HepG2 (cell line): Measurements from ENCODE around the gene WEE1. TPM values are rescaled to one million over a fixed set of nuclear protein-coding genes. Genes with fewer than 3 reads are reported as not detected.

Source experiments
- EZH2 ChIP-seq: conservative IDR thresholded peaks from 2 replicates; pipeline ENCODE4 v1.6.1; 2012; ENCODE audit warnings: mild to moderate bottlenecking, low read depth, low read length, moderate library complexity
- FIP1L1 ChIP-seq: fragments of 200-400 bp; formaldehyde crosslinking; IDR thresholded peaks from 2 replicates; pipeline ENCODE4 v1.6.1; 2018; ENCODE audit warnings: low read depth, mild to moderate bottlenecking, low read length, moderate library complexity, borderline replicate concordance; ENCODE audit not compliant: insufficient read depth
- KAT7 ChIP-seq: IDR thresholded peaks from 2 replicates; pipeline ENCODE4 v1.6.1; 2018; ENCODE audit warnings: borderline replicate concordance, missing compliant biosample characterization
- MZF1 ChIP-seq: sonication (generic); formaldehyde crosslinking; IDR thresholded peaks from 2 replicates; pipeline ENCODE4 v1.8.1; 2023; ENCODE audit warnings: mild to moderate bottlenecking, missing genetic modification reagents, borderline replicate concordance
- NFE2 ChIP-seq: sonication (generic); formaldehyde crosslinking; IDR thresholded peaks from 2 replicates; pipeline ENCODE4 v1.4.0; 2020; ENCODE audit warnings: missing genetic modification reagents
- NFRKB ChIP-seq: fragments of 450-650 bp; IDR thresholded peaks from 2 replicates; pipeline ENCODE4 v1.6.1; 2017
- SAP130 ChIP-seq: IDR thresholded peaks from 2 replicates; pipeline ENCODE4 v1.6.1; 2016; ENCODE audit warnings: low read depth
- SOX13 ChIP-seq, 3 experiments: fragments of 450-650 bp in 1 of 3; sonication (generic) in 1 of 3; formaldehyde crosslinking in 1 of 3; IDR thresholded peaks in 2 of 3; conservative IDR thresholded peaks in 1 of 3; 2 replicates each; pipeline versions ENCODE4 v1.5.0 to v1.6.1; 2016 to 2020; ENCODE audit warnings: antibody characterized with exemption in 1 of 3, mild to moderate bottlenecking in 1 of 3, missing compliant biosample characterization in 1 of 3, missing genetic modification reagents in 1 of 3, moderate library complexity in 1 of 3
- SRSF4 ChIP-seq: fragments of 200-400 bp; formaldehyde crosslinking; IDR thresholded peaks from one replicate; pipeline ENCODE4 v1.6.1; 2018; ENCODE audit warnings: mild to moderate bottlenecking, low read depth, low read length, moderate library complexity; ENCODE audit not compliant: poor library complexity, severe bottlenecking
- TOE1 ChIP-seq: sonication (generic); formaldehyde crosslinking; IDR thresholded peaks from 2 replicates; pipeline ENCODE4 v1.4.0; 2020; ENCODE audit warnings: mild to moderate bottlenecking, missing genetic modification reagents
- ZC3H13 ChIP-seq: sonication (generic); formaldehyde crosslinking; IDR thresholded peaks from 2 replicates; pipeline ENCODE4 v1.8.1; 2023; ENCODE audit warnings: mild to moderate bottlenecking, missing genetic modification reagents, moderate library complexity
- ZNF276 ChIP-seq: sonication (generic); formaldehyde crosslinking; IDR thresholded peaks from 2 replicates; pipeline ENCODE4 v1.4.0; 2020; ENCODE audit warnings: mild to moderate bottlenecking, low read depth, missing genetic modification reagents
- ZNF335 ChIP-seq: sonication (generic); formaldehyde crosslinking; IDR thresholded peaks from 2 replicates; pipeline ENCODE4 v1.4.0; 2020; ENCODE audit warnings: missing genetic modification reagents
- ZNF446 ChIP-seq: sonication (generic); formaldehyde crosslinking; IDR thresholded peaks from 2 replicates; pipeline ENCODE4 v1.5.0; 2020; ENCODE audit warnings: mild to moderate bottlenecking, missing genetic modification reagents
- ZNF615 ChIP-seq: sonication (generic); formaldehyde crosslinking; IDR thresholded peaks from 2 replicates; pipeline ENCODE4 v1.5.0; 2020; ENCODE audit warnings: mild to moderate bottlenecking, missing genetic modification reagents, borderline replicate concordance
- ZNF687 ChIP-seq: sonication (generic); formaldehyde crosslinking; IDR thresholded peaks from 2 replicates; pipeline ENCODE4 v1.5.1; 2020; ENCODE audit warnings: mild to moderate bottlenecking, missing genetic modification reagents, moderate library complexity
- ZNF83 ChIP-seq: sonication (generic); formaldehyde crosslinking; IDR thresholded peaks from 2 replicates; pipeline ENCODE4 v1.4.0; 2020; ENCODE audit warnings: missing genetic modification reagents, mild to moderate bottlenecking, borderline replicate concordance
- polyA plus RNA-seq, 8 experiments: library from polyadenylated mRNA; depleted of rRNA in 3 of 8; stranded (reverse) in 7 of 8; unstranded in 1 of 8; fragments of >200 nt; fragmentation: Illumina TruSeq in 4 of 8; extraction: Trizol in 4 of 8; gene quantifications; 2 replicates each; pipeline versions ENCODE4 v1.2.1 to v1.2.3, GENCODE V29; 2011 to 2016; ENCODE audit warnings: low read depth in 4 of 8, missing spikeins in 1 of 8, mixed read lengths in 1 of 8; ENCODE audit not compliant: insufficient read depth in 1 of 8
- total RNA-seq, 5 experiments: library from RNA; depleted of rRNA; stranded (reverse); fragments of >200 nt; fragmentation: Illumina TruSeq; extraction: Trizol; gene quantifications; 2 replicates each; pipeline ENCODE4 v1.2.3, GENCODE V29; 2016; ENCODE audit warnings: low read depth in 1 of 5
- TF ChIP-seq, protein P1 (sequence below): IDR thresholded peaks from 2 replicates; pipeline ENCODE4 v1.6.1; 2016; ENCODE audit warnings: low read depth
- TF ChIP-seq, protein P2 (sequence below): sonication (generic); formaldehyde crosslinking; IDR thresholded peaks from 2 replicates; pipeline ENCODE4 v1.4.0; 2020; ENCODE audit warnings: low read depth, mild to moderate bottlenecking, missing genetic modification reagents

The WEE1 gene
- total and polyA plus RNA-seq, 2 of the 13 experiments (the other 11 are each of a cell fraction or from before 2014, with no cell fraction given): 31.4 to 63.7 TPM

DNA sequence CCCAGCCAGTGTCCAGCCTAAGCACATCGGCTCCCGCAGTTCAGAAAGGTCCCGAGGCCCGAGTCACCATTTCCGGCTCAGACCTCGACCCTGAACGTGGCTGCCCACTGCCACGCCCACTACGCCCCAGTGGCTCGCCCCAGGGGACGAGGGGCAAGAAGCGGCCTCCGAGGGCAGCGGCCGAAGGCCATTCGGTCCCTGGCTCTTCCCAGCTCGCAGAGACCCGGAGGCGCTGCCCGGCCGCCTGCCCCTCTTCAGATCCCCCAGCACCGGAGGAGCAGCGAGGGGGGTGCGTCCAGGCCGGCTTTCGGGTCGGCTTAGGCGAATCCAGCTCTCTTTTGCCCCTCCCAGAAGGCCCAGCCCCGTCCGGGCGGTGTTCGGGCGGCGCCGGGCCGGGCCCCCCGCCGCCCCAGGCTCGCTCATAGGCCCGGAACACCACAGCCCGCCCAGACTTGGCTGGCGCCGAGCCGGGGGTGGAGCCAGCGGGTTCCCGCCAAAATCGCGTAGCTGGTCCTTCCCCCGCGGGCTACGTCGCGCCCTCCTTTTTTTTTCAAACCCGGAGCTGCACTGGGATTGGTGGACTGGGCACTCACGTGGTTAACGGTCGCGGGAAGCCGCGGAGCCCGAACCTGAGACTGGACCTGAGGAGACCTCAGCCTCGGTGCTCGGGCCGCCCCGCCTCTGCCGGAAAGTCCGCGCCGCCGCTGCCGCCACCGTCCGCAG, at the start of gene WEE1 (continued):
- TF ChIP-seq, protein P1, sequence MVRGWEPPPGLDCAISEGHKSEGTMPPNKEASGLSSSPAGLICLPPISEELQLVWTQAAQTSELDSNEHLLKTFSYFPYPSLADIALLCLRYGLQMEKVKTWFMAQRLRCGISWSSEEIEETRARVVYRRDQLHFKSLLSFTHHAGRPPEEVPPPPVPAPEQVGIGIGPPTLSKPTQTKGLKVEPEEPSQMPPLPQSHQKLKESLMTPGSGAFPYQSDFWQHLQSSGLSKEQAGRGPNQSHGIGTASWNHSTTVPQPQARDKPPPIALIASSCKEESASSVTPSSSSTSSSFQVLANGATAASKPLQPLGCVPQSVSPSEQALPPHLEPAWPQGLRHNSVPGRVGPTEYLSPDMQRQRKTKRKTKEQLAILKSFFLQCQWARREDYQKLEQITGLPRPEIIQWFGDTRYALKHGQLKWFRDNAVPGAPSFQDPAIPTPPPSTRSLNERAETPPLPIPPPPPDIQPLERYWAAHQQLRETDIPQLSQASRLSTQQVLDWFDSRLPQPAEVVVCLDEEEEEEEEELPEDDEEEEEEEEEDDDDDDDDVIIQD (CRISPR knock-in tag): peak; percentile 41
- TF ChIP-seq NFE2 (no peak), NFRKB (no peak), ZNF615 (no peak), ZC3H13 (peak; percentile 86), FIP1L1 (0 out of 2 replicates have a peak, but pooled peaks have one; percentile 56), SRSF4 (no peak), KAT7 (CRISPR knock-in tag) (peak; percentile 33; the same call in 1 of the 2 replicates), ZNF83 (CRISPR knock-in tag) (no peak), ZNF276 (CRISPR knock-in tag) (peak; percentile 7; the same call in 1 of the 2 replicates), SAP130 (CRISPR knock-in tag) (peak; percentile 77), ZNF687 (CRISPR knock-in tag) (peak; percentile 96), ZNF335 (CRISPR knock-in tag) (peak; percentile 67; the same call in 1 of the 2 replicates), MZF1 (CRISPR knock-in tag) (no peak), EZH2 (no peak), TOE1 (CRISPR knock-in tag) (no peak; the same call in 1 of the 2 replicates), SOX13 (IDR thresholded peaks at IDR 0.05) (no peak), SOX13 (CRISPR knock-in tag; conservative IDR thresholded peaks at IDR 0.05 in 1 of 2, IDR thresholded peaks at IDR 0.05 in 1 of 2) (peak in 1 of 2 experiments; percentile 10; a peak in 1 of 4 replicates), ZNF446 (peak; percentile 67; the same call in 1 of the 2 replicates)
- TF ChIP-seq, protein P2, sequence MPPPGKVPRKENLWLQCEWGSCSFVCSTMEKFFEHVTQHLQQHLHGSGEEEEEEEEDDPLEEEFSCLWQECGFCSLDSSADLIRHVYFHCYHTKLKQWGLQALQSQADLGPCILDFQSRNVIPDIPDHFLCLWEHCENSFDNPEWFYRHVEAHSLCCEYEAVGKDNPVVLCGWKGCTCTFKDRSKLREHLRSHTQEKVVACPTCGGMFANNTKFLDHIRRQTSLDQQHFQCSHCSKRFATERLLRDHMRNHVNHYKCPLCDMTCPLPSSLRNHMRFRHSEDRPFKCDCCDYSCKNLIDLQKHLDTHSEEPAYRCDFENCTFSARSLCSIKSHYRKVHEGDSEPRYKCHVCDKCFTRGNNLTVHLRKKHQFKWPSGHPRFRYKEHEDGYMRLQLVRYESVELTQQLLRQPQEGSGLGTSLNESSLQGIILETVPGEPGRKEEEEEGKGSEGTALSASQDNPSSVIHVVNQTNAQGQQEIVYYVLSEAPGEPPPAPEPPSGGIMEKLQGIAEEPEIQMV (CRISPR knock-in tag): 0 out of 2 replicates have a peak, but pooled peaks have one; percentile 41
